HG02571 (cell line): ENCODE measurements around the gene NUDT4.

Experiments
- ATAC-seq: cut with Tn5 transposase; IDR thresholded peaks from one replicate; pipeline ENCODE4 v1.9.1; 2021; ENCODE audit warnings: mild to moderate bottlenecking, moderate library complexity; ENCODE audit not compliant: unreplicated experiment

The NUDT4 gene

DNA sequence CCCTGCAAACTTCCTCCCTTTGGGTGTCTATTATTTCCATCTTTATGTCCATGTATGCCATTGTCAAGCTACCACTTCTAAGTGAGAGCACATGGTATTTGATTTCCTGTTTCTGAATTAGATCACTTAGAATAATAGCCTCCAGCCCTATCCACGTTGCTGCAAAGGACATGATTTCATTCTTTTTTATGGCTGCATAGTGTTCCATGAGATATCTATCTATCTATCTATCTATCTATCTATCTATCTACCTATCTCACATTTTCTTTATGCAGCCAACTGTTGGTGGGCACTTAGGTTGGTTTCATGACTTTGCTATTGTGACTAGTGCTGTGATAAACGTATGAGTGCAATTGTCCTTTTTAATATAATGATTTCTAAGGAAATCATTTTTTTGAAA lies 78.4 kb downstream of the NUDT4 start:
- no peak for ATAC-seq
